Measurements from ENCODE around the gene CELSR2. TPM values are rescaled to one million over a fixed set of nuclear protein-coding genes. Genes with fewer than 3 reads are reported as not detected.

Gene CELSR2
- total RNA-seq, 2 experiments from 2014 or later: 1.9 to 2.0 TPM

DNA sequence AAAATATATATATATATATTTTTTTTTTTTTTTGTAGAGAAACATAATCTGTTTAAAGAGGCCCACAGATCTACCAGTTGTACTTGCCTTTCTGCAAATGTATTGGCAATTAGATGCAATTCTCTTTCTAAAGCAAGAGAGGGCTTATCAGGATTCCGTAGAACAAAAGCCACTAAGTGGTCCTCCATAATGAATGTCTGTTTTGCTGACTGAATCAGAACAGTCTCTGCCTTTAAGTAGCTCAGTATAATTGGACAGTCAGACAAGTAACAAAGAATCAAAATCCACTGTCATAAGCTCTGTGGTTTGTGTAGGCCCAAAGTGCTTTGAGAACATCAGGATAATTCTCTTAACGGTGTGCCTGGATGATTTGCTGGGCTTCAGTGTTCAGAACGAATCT, 18.3 kb upstream of the CELSR2 start:
- POLR2A ChIA-PET: no interaction called here
- Mint-ChIP-seq H3K9me3 (ENCODE audit: low read depth) (no peaks in the 10 kb centered on the region), H3K27ac (peak overlapping the region; percentile 14), H3K27me3 (no peaks in the 10 kb centered on the region), H3K4me1 (peaks cover 4% of the 10 kb centered on the region), H3K4me3 (no peak overlapping the region), H3K36me3 (ENCODE audit: low read depth) (peaks cover 58% of the 10 kb centered on the region)
- CTCF ChIA-PET: interaction anchor here (0.6 to 2.1 kb wide), 3 partner anchors 14 to 301 kb away, joined by 5 to 9 read pairs (median 5); partner anchors contain the start of gene SARS1
- intact Hi-C loops (cut with DNase I, micrococcal nuclease): no loop called here
- DNase-seq: no peak
- ATAC-seq: no peak

DNA sequence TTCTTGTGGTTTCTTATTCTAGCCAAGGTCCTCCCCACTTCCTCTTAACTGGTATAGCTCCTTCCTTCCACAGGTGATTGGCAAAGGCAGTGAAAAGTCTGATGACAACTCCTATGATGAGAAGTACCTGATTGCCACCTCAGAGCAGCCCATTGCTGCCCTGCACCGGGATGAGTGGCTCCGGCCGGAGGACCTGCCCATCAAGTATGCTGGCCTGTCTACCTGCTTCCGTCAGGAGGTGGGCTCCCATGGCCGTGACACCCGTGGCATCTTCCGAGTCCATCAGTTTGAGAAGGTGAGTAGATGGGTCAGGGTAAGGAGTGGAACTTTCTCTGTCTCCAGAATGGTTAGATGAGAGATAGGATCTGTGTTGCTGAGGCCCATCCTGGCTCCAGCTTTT, 14.2 kb upstream of the CELSR2 start:
- POLR2A ChIA-PET: no interaction called here
- CTCF ChIA-PET: no interaction called here
- intact Hi-C loops (cut with DNase I, micrococcal nuclease): no loop called here
- H3K4me3 Mint-ChIP-seq: no peak overlapping the region
- DNase-seq (no peak), ATAC-seq (no peak)
- no peaks in the 10 kb centered on the region for H3K27me3 Mint-ChIP-seq
- H3K36me3 Mint-ChIP-seq (ENCODE audit: low read depth): peaks cover 49% of the 10 kb centered on the region
- H3K27ac Mint-ChIP-seq: peak overlapping the region; percentile 71
- peaks cover 3% of the 10 kb centered on the region for H3K4me1 Mint-ChIP-seq
- no peaks in the 10 kb centered on the region for H3K9me3 Mint-ChIP-seq (ENCODE audit: low read depth)

DNA sequence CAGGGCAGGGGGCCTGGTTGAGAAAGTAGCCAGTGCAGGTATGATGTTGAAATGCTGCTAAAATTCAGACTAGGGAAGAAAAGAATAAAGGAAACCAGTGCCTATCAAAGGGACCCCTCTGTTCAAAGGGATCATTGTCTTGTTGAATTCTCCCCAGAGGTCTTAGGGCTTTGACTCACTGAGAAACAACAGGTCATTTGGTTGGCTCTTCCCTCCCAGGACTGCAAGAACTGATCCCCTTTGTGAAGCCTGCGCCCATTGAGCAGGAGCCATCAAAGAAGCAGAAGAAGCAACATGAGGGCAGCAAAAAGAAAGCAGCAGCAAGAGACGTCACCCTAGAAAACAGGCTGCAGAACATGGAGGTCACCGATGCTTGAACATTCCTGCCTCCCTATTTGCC, 11.8 kb upstream of the CELSR2 start:
- peak overlapping the region; percentile 62 for H3K27ac Mint-ChIP-seq
- intact Hi-C loops (cut with DNase I, micrococcal nuclease): no loop called here
- no peak overlapping the region for H3K4me3 Mint-ChIP-seq
- CTCF ChIA-PET: interaction anchor here (1.3 to 1.6 kb wide), 2 partner anchors 22 to 124 kb away, joined by 3 to 5 read pairs; a partner anchor contains a TSS
- DNase-seq (no peak), ATAC-seq (no peak)
- peaks cover 33% of the 10 kb centered on the region for H3K36me3 Mint-ChIP-seq (ENCODE audit: low read depth)
- no peaks in the 10 kb centered on the region for H3K27me3 Mint-ChIP-seq
- POLR2A ChIA-PET: no interaction called here
- no peaks in the 10 kb centered on the region for H3K9me3 Mint-ChIP-seq (ENCODE audit: low read depth)
- peaks cover 16% of the 10 kb centered on the region for H3K4me1 Mint-ChIP-seq

DNA sequence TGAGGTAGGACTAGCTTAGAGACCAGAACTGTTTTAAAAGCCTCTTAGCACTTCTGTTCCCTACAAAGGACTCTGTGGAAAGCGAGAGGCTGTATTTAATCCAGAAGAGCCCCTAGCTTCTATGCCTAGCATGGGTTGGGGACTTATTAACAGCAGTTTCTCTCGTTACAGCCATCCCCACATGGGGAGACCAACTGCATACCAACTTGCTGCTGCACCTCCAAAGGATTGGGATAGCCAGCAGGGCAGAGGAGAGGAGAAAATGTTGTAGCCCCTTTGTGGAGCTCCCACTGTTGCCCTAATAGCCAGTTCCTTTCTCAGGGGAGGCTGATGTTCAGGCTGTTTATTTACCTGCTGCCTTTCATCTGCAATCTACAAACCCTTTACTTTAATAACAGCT, 11.0 kb upstream of the CELSR2 start:
- H3K27me3 Mint-ChIP-seq: peaks cover 2% of the 10 kb centered on the region
- H3K4me1 Mint-ChIP-seq: peaks cover 16% of the 10 kb centered on the region
- POLR2A ChIA-PET: no interaction called here
- intact Hi-C loops (cut with DNase I, micrococcal nuclease): no loop called here
- no peak overlapping the region for H3K4me3 Mint-ChIP-seq
- no peak for DNase-seq
- no peaks in the 10 kb centered on the region for H3K9me3 Mint-ChIP-seq (ENCODE audit: low read depth)
- CTCF ChIA-PET: interaction anchor here (0.5 to 1.7 kb wide), 9 partner anchors 12 to 125 kb away, joined by 3 to 5 read pairs (median 3); a partner anchor contains a TSS
- no peak for ATAC-seq
- H3K27ac Mint-ChIP-seq: no peak overlapping the region
- peaks cover 31% of the 10 kb centered on the region for H3K36me3 Mint-ChIP-seq (ENCODE audit: low read depth)

DNA sequence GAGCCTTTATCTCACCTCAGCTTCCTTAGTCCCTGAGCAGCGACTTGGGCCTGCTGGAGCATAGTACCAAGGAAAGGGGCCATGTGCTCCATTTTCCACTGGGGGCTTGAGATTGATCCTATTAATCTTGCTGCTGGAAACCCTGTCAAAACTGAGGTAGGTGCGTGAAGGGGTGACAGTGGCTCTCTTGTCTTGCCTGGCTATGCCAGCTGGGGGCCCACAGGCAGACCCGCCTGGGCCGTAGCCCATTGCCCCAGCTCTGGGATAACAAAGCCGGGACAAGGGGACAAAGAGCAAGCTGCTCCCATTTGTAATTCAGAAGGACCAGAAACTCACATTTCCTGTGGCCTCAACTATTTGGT, 10.3 kb upstream of the CELSR2 start:
- no peak for DNase-seq
- H3K9me3 Mint-ChIP-seq (ENCODE audit: low read depth): no peaks in the 10 kb centered on the region
- intact Hi-C loops (cut with DNase I, micrococcal nuclease): no loop called here
- peaks cover 2% of the 10 kb centered on the region for H3K27me3 Mint-ChIP-seq
- CTCF ChIA-PET: interaction anchor here (0.6 to 1.8 kb wide), 15 partner anchors 12 to 293 kb away, joined by 3 to 5 read pairs (median 4); a partner anchor contains a TSS
- POLR2A ChIA-PET: no interaction called here
- H3K27ac Mint-ChIP-seq: no peak overlapping the region
- ATAC-seq: no peak
- peaks cover 31% of the 10 kb centered on the region for H3K36me3 Mint-ChIP-seq (ENCODE audit: low read depth)
- peaks cover 16% of the 10 kb centered on the region for H3K4me1 Mint-ChIP-seq
- no peak overlapping the region for H3K4me3 Mint-ChIP-seq

DNA sequence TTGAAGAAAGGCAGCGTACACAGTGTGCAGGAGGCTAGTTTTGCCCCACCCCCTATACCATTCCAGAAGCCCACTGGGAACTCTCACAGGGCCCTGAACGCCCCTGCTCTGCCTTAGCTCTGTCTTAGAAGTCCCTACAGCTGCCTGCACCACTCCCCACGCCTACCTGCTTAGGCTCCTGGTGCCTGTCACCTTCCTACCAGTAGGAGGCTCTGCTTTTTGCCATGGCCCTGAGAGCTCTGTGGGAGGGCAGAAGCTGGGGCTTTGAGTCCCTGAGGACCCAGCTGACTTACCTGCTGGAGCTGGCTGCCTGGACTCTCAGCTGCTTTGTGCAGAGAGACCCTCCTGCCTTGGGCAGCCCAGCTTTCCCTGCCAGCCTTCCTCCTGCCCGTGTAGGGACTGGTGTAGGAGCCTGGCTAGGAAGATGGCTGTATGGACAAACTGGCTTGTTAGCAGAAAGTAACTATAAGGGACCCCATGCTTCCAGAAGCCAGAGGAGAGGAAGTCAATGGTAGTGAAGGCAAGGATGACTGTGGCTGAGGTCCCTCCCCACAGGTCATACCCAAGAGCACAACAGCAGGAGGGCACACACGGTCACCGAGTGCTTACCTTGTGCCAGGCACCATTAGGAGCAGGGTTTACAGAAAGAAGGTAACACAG, 9.8 kb upstream of the CELSR2 start:
- CTCF ChIA-PET: interaction anchor here (0.6 to 1.8 kb wide), 11 partner anchors 11 to 293 kb away, joined by 3 to 5 read pairs (median 4); no protein-coding TSS in a partner anchor
- no peak overlapping the region for H3K27ac Mint-ChIP-seq
- H3K27me3 Mint-ChIP-seq: peaks cover 2% of the 10 kb centered on the region
- peaks cover 16% of the 10 kb centered on the region for H3K4me1 Mint-ChIP-seq
- H3K36me3 Mint-ChIP-seq (ENCODE audit: low read depth): peaks cover 29% of the 10 kb centered on the region
- POLR2A ChIA-PET: no interaction called here
- DNase-seq (peak; percentile 55), ATAC-seq (peak; percentile 73)
- no peak overlapping the region for H3K4me3 Mint-ChIP-seq
- intact Hi-C loops (cut with DNase I, micrococcal nuclease): no loop called here
- no peaks in the 10 kb centered on the region for H3K9me3 Mint-ChIP-seq (ENCODE audit: low read depth)

DNA sequence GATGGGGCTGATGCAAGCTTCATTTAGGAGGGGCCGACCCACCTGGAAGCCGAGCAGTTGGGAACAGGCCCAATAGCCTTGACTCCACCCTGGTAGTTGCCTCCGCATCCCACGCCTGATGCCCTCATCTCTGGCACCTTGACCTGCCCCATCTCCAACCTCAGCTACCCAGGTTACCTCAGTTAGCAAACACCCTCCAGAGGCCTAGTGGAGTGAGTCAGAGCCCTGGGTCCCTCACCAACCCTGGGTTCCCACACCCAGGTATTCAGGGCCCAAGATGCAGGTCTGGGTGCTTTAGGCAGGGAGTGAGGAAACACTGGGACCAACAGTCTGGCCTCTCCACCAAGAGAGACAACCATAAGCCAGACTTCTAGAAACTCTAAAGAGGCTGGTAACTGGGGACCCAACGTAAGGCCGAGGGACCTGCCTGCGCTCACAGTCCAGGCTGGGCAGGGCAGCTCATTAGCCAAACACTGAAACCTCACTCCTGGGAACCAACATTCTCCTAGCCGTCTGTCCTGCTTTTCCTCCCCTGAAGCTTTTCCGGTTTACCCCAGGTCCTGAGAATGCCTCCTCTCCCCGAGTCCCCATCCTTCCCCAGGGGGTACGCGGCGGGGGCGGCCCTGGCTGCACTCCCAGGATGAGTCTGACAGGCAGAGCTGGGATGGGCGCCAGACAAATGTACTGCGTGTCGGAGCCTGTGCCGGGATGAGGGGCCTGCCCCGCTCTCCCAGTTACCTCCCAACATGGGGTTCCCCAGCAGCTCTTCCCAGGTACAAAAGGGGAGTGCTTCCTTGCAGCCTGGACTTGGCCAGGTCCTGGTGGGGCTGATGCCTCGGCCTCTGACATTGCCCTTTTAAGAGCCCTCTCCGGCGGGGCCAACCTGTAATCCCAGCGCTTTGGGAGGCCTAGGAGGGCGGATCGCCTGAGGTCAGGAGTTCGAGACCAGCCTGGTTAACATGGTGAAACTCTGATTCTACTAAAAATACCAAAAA, 8.9 kb upstream of the CELSR2 start:
- CTCF ChIA-PET: interaction anchor here (1.0 to 1.8 kb wide), 6 partner anchors 13 to 292 kb away, joined by 3 to 5 read pairs (median 4); no protein-coding TSS in a partner anchor
- H3K27ac Mint-ChIP-seq: no peak overlapping the region
- intact Hi-C loops (cut with DNase I, micrococcal nuclease): loop anchor here in 1 of 2 experiments (1.0 kb wide), 1 partner anchor 9 kb away; the partner anchor contains the start of gene CELSR2
- H3K36me3 Mint-ChIP-seq (ENCODE audit: low read depth): peaks cover 23% of the 10 kb centered on the region
- H3K9me3 Mint-ChIP-seq (ENCODE audit: low read depth): no peaks in the 10 kb centered on the region
- H3K27me3 Mint-ChIP-seq: peaks cover 2% of the 10 kb centered on the region
- no peak overlapping the region for H3K4me3 Mint-ChIP-seq
- H3K4me1 Mint-ChIP-seq: peaks cover 13% of the 10 kb centered on the region
- ATAC-seq (peak; percentile 38), DNase-seq (peak; percentile 52)
- POLR2A ChIA-PET: no interaction called here

DNA sequence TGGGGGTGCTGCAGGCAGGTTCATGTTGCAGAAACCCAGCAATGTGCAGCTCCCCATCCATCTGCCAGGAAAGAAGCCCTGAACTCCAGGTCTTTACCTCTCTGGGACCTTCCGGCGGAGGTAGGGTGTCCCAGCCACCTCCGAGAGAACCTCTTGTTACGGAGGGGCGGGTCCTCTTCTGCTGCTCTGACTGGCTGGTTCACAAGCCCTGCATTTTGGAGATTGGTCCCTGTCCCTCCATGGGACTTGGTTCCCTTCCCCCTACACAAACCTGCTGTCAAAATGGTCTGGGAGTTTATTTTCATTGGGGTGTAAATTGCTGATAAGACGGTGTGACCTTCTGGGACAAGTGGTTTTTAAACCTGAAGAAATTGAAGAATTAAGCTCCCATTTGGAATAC, 8.0 kb upstream of the CELSR2 start:
- no peaks in the 10 kb centered on the region for H3K9me3 Mint-ChIP-seq (ENCODE audit: low read depth)
- ChIA-PET POLR2A (no interaction called here), CTCF (interaction anchor here (0.5 to 1.3 kb wide), 4 partner anchors 11 to 290 kb away, joined by 3 to 5 read pairs (median 3); no protein-coding TSS in a partner anchor)
- H3K27ac Mint-ChIP-seq: no peak overlapping the region
- peaks cover 2% of the 10 kb centered on the region for H3K27me3 Mint-ChIP-seq
- intact Hi-C loops (cut with DNase I, micrococcal nuclease): loop anchor here in 1 of 2 experiments (1.0 kb wide), 1 partner anchor 8 kb away; the partner anchor contains the start of gene CELSR2
- H3K4me1 Mint-ChIP-seq: peaks cover 13% of the 10 kb centered on the region
- ATAC-seq (peak; percentile 17), DNase-seq (no peak)
- H3K36me3 Mint-ChIP-seq (ENCODE audit: low read depth): peaks cover 17% of the 10 kb centered on the region
- H3K4me3 Mint-ChIP-seq: no peak overlapping the region

DNA sequence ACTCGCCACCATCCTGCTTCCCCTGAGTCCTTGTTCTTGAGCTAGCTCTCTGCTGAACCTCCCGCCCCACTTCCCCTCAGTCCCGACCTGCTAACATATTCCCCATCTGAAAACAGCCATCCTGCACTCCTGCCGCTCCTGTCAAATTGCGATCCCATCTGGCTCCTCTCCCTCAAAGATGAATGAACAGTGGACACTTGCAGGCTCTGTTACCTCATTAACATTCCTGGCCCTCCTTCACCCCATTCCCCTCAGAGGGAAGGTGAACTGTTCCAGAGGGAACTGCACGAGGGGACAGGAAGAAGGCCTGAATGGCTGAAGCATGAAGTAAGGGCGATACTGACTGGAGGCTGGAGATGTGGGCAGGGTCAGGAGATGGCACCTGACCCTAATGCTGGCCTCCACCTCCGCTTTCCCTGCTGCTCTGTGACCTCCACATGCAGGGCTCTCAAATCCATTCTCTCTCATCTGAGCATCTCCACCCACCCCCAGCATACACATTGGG, 7.4 kb upstream of the CELSR2 start:
- intact Hi-C loops (cut with DNase I, micrococcal nuclease): loop anchor here in 1 of 2 experiments (1.0 kb wide), 1 partner anchor 7 kb away; the partner anchor contains the start of gene CELSR2
- Mint-ChIP-seq H3K27ac (no peak overlapping the region), H3K4me3 (no peak overlapping the region), H3K4me1 (peaks cover 13% of the 10 kb centered on the region), H3K9me3 (ENCODE audit: low read depth) (no peaks in the 10 kb centered on the region), H3K36me3 (ENCODE audit: low read depth) (peaks cover 15% of the 10 kb centered on the region), H3K27me3 (peaks cover 2% of the 10 kb centered on the region)
- ChIA-PET POLR2A (no interaction called here), CTCF (interaction anchor here (0.6 to 1.3 kb wide), 3 partner anchors 11 to 289 kb away, joined by 3 to 5 read pairs (median 3); no protein-coding TSS in a partner anchor)
- DNase-seq: no peak
- ATAC-seq: no peak

DNA sequence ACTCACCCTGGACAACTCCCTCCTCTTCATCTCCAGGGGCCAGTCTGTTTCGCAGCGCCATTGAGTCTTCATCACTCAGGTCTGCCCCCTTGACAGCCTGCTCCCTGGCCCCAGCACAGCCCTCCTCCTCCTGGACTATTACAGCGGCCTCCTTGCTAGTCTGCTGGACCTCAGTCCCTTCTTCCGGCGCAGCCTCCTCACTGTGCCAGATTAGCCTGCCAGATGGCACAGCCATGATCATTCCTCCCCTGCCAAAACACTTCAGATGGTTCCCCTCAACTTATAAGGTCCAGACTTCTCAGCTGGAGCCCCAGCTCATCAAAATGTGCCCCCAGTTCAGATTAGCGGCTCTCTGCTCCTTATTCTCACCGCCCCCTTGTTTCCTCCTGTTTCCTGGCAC, 7.0 kb upstream of the CELSR2 start:
- DNase-seq: no peak
- Mint-ChIP-seq H3K9me3 (ENCODE audit: low read depth) (no peaks in the 10 kb centered on the region), H3K27ac (no peak overlapping the region), H3K4me1 (peaks cover 13% of the 10 kb centered on the region), H3K36me3 (ENCODE audit: low read depth) (peaks cover 11% of the 10 kb centered on the region), H3K4me3 (no peak overlapping the region), H3K27me3 (peaks cover 2% of the 10 kb centered on the region)
- peak; percentile 3 for ATAC-seq
- ChIA-PET POLR2A (no interaction called here), CTCF (interaction anchor here (0.7 kb wide), 1 partner anchor 8 kb away, joined by 3 read pairs; no protein-coding TSS in a partner anchor)
- intact Hi-C loops (cut with DNase I, micrococcal nuclease): no loop called here

DNA sequence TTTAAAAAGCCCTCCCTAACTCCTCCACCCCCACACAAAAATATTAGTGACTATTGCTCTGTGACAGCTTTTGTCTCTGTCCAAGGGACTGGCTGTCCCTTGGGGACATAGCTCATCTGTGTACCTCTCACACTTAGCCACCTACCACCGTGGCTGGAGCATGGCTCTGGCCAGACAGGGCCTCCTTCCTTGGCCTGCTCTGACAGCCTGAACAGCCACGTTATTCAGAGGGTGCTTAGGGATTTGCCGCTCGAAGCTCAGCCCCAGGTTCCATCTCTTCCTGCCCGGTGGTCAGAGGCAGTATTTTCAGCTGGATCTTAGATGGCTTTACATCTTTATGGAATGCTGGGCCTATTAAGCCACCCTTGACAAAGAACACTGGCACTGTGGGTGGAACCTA, 6.1 kb upstream of the CELSR2 start:
- DNase-seq (no peak), ATAC-seq (no peak)
- POLR2A ChIA-PET: no interaction called here
- no peak overlapping the region for H3K27ac Mint-ChIP-seq
- H3K27me3 Mint-ChIP-seq: peaks cover 2% of the 10 kb centered on the region
- no peak overlapping the region for H3K4me3 Mint-ChIP-seq
- CTCF ChIA-PET: no interaction called here
- no peaks in the 10 kb centered on the region for H3K9me3 Mint-ChIP-seq (ENCODE audit: low read depth)
- H3K36me3 Mint-ChIP-seq (ENCODE audit: low read depth): peaks cover 5% of the 10 kb centered on the region
- intact Hi-C loops (cut with DNase I, micrococcal nuclease): no loop called here
- H3K4me1 Mint-ChIP-seq: peaks cover 13% of the 10 kb centered on the region
